Ureter (tissue), 1 donor: ENCODE results near the gene SPDL1. TPM values are rescaled to one million over a fixed set of nuclear protein-coding genes. Genes with fewer than 3 reads are reported as not detected.
"Not testable (repeated sequence)": the region's sequence is repeated elsewhere in the genome, so short reads cannot be mapped to it uniquely, and the experiment has no call there.

Experiments
- DNase-seq: peaks from one replicate; pipeline ENCODE4 v3.0.0-alpha.2; 2020; ENCODE audit warnings: low spot score
- total RNA-seq: library from RNA; stranded (reverse); gene quantifications from one replicate; pipeline ENCODE4 v1.2.4, GENCODE V29; 2023
- donor health status: DM: yes; HTN: yes; CAD: no.

The SPDL1 gene
- total RNA-seq, 1 donor from 2014 or later: 10.4 TPM

DNA sequence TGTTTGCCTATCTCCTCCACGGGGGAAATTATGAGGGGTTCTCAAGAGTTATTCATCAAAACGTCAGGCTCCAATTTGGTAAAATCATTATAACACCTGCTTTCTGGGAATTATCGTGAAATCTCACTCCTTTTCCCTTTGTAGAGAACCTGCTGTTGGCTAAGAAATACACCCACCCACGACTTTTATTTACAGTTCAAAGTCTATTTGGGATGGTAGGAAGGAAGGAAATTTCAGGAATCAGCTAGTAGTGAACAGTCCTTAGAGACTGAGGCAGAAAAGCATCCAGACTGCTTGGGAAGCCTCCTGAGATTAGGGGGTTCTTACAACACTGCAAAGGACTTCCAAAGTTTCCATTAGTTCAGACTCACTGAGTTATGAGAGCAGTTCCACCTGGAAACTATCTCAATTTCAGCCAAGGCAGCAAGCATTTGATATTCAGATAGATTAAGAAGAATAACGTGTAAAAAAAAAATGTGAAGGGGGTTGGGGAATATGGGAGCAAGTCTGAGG, 9.4 kb upstream of the SPDL1 start:
- no peak for DNase-seq

DNA sequence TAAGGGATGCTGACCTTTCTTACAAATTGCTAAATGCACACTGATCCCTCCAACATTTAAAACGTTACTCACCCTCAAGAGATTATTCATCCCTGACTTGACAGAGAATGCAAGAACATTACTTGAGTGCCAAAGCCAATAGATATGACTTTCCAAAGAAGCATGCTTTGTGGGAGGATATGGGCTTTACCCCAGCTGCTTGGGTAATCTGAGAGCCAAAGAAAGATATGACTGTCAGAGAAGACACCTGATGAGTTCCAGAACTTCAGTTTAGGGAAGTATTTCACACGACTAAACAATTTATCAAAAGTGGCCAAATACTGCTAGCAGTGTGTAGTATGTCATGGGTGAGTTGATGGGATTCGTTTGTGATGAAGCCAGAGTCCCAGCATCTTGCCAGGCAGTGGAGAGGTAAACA, 7.4 kb upstream of the SPDL1 start:
- DNase-seq: no peak

DNA sequence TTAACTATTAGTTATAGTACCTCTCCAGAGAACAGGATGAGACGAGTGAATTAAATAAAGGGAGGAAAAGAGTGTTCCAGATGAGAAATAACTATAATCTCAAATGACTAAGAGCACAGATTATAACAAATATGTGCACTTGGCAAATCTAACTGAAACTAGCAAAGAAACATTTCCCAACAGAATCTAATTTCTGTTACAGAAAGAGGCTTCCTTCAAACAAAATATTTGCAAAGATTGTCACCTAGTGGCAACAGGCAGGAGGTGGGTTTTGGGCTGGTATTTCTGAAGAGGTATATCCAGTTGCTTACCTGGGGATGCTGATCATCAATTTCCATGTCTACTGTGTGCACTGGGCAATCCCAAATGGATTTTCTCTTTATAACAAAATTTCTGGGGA, 5.6 kb upstream of the SPDL1 start:
- DNase-seq: no peak

DNA sequence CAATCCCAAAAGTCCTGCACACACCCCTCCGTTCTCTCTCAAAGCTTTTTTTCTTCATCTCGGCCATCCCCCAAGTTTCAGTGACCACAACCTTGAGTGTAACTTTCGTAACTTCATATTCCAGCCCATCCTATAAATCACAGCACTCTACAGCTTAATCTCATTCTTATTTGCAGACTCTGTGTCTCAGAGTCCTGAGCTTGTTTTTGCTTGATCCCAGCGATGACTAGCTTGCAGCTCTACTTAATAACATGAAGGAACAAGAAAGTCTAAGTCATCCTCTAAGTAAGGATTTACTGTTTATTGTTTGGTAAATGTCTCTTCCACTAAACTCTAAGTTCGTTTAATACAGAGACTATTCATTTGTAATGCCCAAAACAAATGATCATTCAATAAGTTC, 2.6 kb upstream of the SPDL1 start:
- DNase-seq: no peak

DNA sequence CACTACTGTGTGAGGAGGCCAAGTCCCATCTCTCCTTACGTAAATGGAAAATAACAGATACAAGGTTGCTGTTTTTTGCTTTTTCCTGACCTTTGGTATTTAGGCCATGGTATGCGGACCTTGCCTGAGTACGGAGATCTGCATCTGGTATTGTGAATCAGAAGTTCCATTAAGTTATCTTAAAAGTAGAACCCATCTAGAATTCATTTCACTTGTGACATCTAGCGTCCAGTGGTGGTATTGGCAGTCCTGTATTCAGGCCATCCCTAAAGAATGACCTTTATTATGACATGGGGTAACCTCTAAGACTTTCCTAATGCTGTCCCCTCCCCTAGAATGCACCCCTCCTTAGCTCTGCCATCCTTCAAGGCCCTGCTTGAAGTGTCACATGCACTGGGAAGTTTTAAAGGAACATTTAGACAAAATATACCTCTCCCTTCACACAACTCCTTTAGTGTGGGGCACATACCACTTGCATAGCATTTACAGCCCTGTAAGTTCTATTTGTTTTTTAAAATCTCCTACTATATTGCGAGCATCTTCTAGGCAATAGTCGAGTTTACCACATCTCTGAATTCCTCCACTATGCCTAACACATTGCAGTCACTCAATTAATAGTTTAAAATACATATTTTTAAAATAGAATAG, 1.9 kb upstream of the SPDL1 start:
- DNase-seq: peak; percentile 52

DNA sequence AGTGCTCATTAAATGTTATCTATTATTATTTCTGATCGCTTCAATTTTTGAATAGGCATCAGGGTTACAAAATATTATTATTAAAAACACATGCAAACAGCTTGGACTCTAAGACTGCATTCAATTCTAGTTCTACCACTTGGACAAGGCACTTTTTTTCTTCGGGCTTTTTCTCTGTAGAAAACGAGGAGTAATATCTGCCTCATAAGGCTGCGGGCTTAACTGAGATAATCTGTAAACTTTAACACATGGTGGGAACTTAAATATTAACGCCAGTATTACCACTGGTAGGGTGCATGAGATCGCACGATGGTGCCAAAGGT, 511 bp upstream of the SPDL1 start:
- no peak for DNase-seq

DNA sequence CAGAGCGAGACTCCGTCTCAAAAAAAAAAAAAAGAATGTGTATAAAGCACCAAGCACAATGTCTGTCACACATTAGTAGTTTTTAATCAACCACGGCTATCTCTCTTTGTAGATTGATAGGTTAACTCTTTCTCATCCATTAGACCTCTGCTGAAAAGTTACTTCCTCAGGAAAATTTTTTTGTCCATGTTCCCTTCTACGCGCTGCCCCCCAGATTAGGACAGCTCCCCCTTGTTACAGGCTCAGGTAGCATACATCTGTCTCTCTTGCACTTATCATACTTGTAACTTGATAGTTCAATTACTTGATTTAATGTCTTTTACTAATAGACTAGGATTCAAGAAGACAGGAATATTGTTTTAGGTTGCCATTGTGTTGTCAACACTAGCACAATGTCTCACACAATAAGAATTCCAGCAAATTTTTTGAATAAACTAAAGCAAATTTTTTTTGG, 1.5 kb downstream of the SPDL1 start:
- DNase-seq: no peak

DNA sequence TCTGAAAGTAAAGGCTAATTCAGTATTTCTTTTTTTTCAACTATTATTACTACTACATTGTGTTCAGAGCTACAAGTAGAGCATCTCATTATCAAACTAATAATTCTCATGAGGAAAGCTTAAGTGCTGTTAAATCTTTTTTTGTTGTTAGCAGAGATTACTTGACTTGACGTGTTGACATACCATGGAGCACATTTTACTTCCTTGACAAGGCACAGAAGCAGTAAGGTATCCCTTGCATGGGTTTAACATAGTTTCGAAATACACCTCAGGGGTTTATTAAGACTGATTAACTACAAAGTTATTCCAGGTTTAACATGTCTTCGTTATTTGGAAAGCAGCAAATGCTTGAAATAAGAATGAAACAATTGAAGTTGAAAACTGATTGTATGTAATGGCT, 7.0 kb downstream of the SPDL1 start:
- DNase-seq: no peak

DNA sequence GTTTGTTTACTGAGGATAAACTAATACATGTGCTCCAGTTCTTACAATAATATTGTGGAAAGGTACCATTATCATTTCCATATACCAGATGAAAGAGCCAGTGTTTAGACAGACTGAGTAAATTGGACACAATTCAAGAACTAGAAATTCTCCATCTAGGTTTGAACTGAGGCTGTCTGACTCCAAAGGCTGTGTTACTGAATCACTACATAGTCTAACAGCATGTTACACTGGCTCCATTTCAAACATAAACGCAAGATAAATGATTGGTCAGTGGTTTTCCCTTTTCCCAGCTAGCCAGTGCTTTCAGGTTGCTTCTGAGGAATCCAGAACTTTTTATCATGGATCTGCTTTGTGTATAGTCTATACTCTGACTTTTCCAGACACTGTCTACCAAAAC, 8.1 kb downstream of the SPDL1 start:
- no peak for DNase-seq

DNA sequence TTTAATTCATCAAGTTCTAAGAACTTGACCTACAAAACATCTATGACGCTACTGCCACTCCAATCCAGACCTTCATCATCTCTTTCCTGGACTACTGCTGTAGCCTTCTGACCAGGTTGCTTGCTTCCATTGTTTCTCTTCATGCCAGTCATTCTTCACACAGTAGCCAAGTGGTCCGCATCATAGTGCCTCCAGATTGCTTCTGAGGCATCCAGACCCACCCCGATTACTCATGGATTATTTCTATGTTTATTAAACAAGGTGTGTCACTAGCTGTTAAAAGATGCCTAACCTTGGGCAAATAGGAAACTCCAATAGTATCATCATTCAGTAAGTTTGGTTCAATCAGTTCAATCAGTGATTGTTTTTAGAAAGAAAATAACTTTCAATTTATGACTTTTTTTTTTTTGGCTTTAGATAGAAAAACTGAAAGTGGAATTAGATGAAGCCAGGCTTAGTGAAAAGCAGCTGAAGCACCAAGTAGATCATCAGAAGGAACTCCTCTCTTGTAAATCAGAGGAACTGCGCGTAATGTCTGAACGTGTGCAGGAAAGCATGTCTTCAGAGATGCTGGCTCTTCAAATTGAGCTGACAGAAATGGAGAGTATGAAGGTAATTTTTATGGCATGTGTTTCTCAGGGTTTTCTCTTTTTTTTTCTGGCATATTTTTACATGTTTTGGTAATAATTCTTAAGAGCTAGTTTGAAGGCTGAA, 9.5 kb downstream of the SPDL1 start:
- DNase-seq: no peak

DNA sequence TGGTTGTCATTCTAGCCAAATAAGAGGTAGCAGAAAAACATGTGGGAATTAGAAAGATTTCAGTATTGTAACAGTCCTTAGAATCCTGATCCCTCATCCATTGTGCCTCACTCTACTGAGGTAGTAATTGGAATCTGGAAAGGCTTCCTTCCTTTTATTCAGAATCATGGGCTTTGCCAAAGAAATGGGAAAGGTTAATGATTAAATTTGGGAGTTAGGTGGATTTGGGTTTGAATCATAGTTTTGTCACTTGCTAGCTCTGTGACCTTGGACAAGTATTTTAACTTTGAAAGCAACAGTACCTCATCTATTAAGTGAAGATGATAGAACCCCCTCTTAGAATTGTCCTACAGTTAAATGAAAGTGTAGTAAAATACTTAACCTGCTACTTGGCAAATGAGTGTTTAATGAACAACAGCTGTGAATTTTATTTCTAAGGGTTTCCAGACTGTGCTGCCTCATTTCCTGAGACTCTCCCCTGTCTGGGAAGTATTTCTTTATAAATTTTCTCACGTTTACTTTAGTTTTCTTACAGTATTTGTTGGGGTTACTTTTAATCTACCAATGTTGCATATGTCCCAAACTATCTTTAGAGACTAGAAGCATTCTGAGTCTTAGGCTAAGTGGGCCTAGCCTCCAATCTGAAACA, 11.7 kb downstream of the SPDL1 start:
- DNase-seq: no peak

DNA sequence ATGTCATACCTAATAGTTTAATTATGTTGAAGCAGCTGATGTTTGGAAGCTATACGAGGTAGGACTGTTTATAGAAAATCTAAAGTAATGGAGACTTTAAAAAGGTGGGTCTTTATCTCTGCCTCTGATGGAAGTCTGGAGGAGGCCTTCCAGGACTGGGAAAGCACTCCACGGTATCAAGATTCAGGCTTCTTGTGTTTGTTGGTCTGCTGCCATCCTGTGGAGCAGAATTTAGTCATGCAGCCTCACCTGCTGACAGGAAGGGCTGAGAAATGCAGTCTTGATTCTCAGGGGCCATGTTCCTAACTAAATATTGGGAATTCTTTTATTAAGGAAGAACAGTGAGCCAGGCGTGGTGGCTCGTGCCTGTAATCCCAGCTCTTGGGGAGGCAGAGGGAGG, 15.9 kb downstream of the SPDL1 start:
- DNase-seq: no peak

DNA sequence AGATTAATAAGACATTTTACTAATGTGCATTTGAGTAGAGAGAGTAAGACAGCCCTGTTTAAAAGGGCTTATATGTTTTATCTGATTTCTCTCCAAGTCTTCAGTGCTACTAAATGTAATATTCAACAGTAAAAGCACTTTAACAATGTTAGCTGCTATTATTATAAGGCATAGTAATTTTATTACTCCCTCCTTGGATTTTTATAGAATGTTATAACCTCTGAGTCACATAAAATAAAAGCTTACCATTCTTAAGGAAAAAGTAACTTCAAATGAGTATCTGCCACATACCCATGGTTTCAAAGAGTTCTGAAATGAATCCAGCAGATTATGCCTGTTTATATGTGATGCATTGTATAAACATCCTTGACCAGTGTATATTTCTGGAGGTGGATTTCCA, 19.0 kb downstream of the SPDL1 start:
- no peak for DNase-seq

DNA sequence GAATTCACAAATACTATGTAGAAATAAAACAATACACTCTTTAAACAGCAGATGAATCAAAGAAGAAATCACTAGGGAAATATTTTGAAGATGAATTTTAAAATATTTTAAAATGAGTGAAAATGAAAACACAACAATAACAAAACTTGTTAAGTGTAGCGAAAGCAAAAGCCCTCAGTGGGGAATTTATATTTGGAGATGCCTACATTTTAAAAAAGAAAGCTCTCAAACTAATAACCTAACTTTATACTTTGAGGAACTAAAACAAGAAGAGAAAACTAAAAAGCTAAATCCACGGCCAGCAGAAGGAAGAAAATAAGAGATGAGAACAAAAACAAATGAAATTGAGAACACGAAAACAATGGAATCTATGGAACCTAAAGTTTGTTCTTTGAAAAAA, 22.7 kb downstream of the SPDL1 start:
- DNase-seq: no peak

DNA sequence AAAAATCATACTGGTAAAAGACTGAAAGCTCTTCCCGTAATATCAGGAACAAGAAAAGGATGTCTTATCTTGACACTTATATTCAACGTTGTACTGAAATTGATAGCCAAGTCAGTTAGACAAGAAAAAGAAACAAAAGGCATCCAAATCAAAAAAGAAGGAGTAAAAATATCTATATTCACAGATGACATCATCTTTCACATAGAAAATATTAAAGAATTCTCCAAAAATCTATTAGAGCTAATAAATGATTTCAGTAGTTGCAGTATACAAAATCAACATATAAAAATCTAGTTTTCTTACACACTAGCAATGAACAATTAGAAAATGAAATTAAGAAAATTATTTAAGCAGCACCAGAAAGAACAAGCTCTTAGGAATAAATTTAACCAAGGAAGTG, 24.3 kb downstream of the SPDL1 start:
- no peak for DNase-seq

DNA sequence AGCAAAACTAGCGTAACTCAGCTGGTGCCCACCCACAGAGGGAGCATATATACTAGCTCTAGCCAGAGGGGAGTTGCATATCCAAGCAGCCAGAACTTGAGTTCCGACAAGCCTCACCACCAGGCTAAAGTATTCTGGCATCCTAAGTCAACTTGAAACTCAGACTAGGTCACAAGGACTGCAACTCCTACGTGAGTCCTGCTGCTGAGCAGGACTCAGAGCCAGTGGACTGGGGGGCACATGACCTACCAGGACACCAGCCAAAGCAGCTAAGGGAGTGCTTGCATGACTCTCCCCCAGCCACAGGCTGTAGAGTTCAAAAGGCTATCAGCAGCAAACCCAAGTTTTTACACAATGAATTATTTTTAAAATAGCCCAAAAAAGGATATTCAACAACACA, 26.1 kb downstream of the SPDL1 start:
- no peak for DNase-seq

DNA sequence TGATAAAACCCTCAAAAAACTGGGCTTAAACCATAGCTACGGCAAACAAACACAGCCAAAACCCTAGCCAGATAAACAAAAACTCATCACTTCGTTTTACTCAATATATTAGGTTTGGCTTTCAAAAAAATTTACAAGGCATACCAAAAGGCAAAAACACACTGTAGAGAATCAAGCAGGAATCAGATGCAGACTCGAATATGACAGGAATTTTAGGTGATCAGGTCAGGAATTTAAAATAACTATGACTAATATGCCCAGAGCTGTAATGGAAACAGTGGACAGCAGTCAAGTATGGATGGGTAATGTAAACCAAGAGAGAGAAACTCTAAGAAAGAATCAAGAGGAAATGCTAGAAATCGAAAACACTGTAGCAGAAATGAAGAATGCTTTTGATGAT, 27.0 kb downstream of the SPDL1 start:
- no peak for DNase-seq

DNA sequence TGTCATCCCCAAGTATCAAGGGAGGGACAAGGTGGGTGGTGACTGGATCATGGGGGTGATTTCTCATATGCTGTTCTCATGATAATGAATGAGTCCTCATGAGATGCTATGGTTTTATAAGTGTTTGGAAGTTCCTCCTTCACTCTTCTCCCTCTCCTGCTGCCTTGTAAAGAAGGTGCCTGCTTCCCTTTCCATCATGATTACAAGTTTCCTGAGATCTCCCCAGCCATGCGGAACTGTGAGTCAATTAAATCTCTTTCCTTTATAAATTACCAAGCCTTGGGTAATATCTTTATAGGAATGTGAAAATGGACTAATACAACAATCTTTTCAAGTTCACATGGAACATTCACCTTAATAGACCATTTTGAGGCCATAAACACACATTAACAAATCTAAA, 32.0 kb downstream of the SPDL1 start:
- no peak for DNase-seq

DNA sequence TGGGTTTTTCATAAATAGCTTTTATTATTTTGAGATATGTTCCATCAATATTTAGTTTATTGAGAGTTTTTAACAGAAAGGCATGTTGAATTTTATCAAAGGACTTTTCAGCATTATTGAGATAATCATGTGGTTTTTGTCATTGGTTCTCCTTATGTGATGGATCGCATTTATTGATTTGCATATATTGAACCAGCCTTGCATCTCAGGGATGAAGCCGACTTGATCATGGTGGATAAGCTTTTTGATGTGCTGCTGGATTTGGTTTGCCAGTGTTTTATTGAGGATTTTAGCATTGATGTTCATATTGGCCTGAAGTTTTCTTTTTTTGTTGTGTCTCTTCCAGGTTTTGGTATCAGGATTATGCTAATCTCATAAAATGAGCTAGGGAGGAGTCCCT, 40.7 kb downstream of the SPDL1 start:
- DNase-seq: not testable (repeated sequence)

DNA sequence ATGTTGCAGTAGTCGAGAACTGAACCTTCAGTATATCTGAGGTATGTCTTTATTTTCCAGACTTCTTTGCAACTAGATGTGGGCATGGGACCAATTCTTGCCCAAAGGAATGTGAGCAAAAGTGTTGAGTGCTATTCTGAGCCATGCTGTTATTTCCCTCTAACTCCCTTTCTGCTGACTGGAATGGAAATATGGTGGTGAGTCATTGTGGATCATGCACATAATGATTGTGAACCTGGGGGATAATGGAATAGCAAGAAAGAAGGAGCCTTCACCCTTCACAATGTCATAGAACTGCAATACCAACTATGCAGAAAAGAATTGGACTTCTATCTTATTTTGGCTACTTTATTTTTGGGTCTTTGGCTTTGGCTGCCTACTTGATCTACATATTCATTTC, 43.2 kb downstream of the SPDL1 start:
- DNase-seq: no peak

DNA sequence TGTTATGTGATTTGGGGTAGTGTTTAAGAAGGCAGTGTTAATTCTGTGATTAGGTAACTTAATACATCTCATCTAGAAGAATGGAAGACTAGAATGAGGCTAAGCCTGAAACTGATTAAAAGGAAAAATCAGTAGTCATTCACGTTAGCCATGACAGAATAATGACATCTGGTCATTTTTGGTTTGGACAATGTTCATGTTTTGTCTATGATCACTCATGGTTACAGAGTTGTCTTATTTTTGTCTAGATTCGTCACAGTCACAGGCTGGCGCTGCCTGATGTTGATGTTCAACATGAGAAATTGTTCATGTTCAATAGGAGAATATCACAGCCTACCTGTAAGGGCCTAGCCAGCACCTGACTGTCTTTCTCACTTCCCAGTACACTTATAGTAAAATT, 44.0 kb downstream of the SPDL1 start:
- no peak for DNase-seq

DNA sequence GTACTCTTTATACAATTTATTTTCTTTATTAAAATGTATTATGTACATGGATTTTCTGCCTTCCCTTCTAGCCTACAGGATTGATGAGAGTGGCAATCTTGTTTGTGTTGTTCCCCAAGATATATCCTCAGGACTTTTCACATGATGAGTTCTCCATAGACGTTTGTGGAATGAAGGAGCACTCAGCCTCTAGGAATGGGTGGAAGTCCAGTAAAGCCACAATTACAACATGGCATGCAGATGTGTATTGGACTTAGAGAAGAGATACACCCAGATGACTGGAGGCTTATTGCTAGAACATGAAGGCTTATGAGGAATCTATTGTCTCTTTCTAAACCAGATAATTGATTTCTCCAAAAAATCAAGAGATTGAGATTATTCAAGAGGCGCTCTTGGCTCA, 45.3 kb downstream of the SPDL1 start:
- no peak for DNase-seq

DNA sequence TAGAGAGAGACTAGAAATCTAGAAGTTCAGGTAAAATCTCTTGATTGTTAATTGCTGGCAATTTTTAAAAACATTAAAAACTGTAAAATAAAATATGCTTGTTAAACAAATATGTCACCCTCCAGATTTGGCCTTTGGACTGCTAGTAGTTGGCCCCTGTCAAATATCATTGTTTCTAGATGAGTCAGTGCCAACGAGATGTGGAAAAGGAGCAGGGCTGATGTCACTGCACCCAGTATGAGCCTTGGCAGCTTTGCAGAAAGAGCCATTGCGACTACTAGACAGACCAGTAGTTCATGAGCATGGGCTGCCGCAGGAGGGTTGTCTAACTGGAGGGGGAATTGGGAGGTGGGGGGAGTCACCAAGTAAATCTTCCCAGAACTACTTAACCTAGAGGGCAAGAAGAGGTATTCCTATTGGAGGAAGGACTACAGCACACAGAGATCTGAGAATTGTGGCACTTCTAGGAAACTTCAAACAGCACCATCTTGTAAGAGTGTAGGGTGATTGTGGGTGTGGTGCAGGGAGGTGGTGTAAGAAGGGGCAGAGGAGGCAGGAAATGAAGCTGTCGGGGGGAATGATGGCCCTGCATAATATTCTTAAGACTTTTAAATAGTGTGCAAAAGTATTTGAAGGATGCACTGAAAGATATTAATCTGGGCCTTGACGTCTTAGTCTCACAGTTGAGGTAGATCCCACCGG, 46.4 kb downstream of the SPDL1 start:
- no peak for DNase-seq
